HG03175 (cell line): ENCODE data around the gene NLRP12.
A peak's percentile ranks its signal among the peaks of the same experiment; 100 is the strongest.
"Not testable (repeated sequence)": the region's sequence is repeated elsewhere in the genome, so short reads cannot be mapped to it uniquely, and the experiment has no call there.

ENCODE experiments used
- ATAC-seq: cut with Tn5 transposase; IDR thresholded peaks from one replicate; pipeline ENCODE4 v1.9.1; 2021; ENCODE audit warnings: mild to moderate bottlenecking, moderate library complexity; ENCODE audit not compliant: unreplicated experiment

Gene NLRP12

GRCh38 chr19:53840241-53840640, 16.1 kb upstream of the NLRP12 start:
- ATAC-seq, result not testable (repeated sequence)

DNA sequence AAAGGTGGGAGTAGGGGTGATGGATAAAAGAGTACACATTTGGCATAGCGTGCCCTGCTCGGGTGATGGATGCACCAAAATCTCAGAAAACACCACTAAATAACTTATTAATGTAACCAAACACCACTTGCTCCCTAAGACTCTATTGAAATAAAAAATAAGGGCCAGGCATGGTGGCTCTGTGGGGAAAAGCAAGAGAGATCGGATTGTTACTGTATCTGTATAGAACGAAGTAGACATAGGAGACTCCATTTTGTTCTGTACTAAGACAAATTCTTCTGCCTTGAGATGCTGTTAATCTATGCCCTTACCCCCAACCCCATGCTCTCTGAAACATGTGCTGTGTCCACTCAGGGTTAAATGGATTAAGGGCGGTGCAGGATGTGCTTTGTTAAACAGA, 14.3 kb upstream of the NLRP12 start:
- ATAC-seq, result not testable (repeated sequence)

- ATAC-seq, result not testable (repeated sequence)
Observed at GRCh38 chr19:53832861-53833260, 8.7 kb upstream of the NLRP12 start.

DNA sequence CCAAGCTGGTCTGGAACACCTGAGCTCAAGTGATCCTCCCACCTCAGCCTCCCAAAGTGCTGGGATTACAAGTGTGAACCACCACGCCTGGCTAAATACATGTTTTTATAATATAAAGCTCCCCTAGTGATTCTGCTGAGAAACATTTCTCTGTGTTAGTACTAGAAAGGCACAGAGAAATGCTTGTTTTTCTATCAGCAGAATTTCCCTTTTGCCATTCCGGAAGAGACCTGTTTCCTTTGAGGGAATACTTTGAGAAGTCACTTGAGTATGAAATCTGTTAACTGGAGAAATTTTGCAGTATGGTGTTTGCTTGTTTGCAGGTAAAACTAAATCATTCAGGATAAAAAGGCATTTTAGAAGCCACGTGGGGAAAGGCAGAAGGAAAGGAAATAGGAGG, 4.4 kb upstream of the NLRP12 start:
- no peak for ATAC-seq

DNA sequence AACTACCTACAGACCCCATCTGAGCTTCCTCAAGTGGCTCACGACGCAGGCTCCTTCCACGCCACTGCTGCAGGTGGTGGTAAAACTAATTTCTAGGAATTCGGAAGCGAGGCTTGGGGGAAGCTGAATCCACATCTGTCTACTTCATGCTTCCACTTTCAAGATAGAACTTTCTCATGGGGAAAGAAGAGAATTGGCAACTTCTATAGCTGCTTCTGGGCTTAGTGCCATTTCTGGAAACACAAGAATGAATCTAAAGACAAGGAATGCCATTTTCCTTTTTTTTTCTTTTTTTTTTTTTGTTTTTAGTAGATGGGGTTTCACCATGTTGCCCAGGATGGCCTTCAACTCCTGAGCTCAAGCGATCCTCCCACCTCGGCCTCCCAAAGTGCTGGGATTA, 2.8 kb upstream of the NLRP12 start:
- ATAC-seq, result no peak

DNA sequence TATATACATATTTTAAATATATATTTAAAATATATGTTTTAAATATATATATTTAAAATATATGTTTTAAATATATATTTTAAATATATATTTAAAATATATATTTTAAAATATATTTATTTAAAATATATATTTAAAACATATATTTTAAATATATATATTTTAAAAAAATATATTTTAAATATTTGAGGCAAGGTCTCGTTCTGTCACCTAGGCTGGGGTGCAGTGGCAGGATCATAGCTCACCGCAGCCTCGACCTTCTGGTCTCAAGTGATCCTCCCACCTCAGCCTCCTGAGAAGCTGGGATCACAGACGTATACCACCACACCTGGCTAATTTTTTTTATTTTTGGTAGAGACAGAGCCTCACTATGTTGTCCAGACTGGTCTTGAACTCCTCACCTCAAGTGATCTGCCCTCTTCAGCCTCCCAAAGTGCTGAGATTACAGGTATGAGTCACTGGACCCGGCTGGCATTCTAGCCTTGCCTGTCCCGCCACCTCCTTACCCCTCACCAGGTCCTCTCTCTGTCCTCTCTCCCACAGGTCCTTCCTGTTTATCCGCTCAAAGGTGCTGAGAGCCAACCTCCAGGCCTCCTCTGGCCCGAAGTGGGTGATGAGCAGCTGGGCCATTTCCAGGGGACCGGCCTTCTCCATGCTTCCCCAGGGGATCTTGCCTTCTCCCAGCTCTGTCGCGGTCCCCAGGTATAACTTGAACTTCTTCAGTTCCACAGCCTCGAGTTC, 564 bp downstream of the NLRP12 start:
- no peak for ATAC-seq

GRCh38 chr19:53819861-53820260, 4.3 kb downstream of the NLRP12 start:
- no peak for ATAC-seq

DNA sequence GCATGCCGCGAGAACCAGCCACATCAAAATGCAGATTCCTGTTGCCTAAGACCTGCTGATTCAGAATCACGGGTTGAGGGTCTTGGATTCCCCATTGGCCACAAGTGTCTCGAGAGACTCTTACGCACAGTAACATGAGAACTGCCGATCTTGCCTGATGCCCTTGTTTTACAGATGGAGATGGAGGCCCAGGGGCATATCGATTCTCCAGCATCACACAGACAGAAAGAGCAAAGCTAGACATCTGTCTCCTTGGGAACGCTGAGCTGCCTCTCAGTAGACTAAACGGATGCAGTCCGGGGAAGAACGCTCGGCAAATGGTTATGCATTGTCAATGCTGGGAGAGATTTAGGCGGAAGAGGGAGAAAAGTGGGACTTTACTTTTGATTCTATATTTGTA, 5.4 kb downstream of the NLRP12 start:
- ATAC-seq, result no peak

GRCh38 chr19:53813996-53814395, 10.1 kb downstream of the NLRP12 start:
- no peak for ATAC-seq

- no peak for ATAC-seq
Observed at GRCh38 chr19:53812335-53812734, 11.8 kb downstream of the NLRP12 start.

DNA sequence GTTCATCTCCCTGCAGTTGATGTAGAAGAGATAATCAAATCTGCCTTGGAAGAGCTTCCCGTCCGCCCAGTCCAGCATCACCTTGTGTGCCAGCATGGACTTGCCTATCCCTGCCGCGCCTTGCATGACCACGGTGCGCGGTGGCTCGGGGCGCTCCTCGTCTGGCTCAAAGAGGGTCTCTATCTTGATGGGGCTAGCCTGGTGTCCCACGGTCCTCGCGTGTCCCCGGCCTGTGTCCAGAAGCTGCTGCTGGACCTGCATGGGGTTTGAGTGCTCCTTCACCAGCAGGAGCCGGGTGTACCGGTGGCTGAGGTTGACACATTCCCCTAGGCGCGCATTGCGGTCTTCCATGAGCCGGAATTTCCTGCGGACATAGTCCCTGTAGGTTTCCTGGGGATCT, 13.2 kb downstream of the NLRP12 start:
- no peak for ATAC-seq

- no peak for ATAC-seq
Observed at GRCh38 chr19:53810187-53810546, 13.9 kb downstream of the NLRP12 start.

- no peak for ATAC-seq
Observed at GRCh38 chr19:53809518-53810186, 14.5 kb downstream of the NLRP12 start.

GRCh38 chr19:53808710-53809125, 15.4 kb downstream of the NLRP12 start:
- no peak for ATAC-seq

DNA sequence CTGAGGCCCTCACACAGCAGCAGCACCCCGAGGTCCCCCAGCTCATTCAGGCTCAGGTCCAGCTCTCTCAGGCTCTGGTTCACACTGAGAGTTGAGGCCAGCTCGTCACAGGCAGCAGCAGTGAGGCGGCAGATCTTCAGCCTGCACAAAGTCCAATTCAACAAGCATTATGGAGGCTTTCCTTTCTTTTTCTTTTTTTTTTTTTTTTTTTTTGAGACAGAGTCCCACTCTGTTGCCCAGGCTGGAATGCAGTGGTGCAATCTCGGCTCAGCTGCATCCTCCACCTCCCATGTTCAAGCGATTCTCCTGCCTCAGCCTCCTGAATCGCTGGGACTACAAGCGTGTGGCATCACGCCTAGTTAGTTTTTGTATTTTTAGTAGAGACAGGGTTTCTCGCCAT, 22.9 kb downstream of the NLRP12 start:
- ATAC-seq, result no peak

GRCh38 chr19:53795019-53795418, 29.1 kb downstream of the NLRP12 start:
- no peak for ATAC-seq

DNA sequence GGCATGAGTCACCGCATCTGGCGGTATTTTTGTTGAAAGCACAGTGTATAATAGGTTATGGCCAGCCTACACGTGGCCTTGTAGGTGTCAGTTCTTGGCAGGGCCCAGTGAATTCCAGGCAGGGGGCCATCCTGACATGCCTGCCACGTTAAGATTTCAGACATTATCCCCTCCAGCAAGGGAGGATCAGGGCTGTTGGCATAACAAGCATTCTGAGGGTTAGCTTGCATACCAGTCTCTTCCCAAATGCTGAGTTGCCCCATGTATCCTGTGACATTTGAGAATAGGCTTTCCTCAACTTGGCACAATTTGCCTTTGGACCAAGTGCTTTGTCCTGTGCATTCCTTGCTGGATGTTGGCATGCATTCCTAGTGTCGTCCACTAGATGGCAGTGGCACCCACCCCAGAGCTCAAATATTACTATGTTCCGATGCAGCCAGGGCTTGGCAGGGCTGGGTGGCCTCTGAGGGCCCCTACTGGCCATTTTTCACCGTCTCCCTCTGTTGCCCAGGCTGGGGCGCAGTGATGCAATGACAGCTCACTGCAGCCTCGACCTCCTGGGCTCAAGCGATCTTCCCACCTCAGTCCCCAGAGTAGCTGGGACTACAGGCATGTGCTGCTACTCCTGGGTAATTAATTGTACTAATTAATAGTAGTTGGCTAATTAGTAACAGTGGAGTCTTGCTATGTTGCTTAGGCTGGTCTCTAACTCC, 31.2 kb downstream of the NLRP12 start:
- ATAC-seq, result peak; percentile 78

DNA sequence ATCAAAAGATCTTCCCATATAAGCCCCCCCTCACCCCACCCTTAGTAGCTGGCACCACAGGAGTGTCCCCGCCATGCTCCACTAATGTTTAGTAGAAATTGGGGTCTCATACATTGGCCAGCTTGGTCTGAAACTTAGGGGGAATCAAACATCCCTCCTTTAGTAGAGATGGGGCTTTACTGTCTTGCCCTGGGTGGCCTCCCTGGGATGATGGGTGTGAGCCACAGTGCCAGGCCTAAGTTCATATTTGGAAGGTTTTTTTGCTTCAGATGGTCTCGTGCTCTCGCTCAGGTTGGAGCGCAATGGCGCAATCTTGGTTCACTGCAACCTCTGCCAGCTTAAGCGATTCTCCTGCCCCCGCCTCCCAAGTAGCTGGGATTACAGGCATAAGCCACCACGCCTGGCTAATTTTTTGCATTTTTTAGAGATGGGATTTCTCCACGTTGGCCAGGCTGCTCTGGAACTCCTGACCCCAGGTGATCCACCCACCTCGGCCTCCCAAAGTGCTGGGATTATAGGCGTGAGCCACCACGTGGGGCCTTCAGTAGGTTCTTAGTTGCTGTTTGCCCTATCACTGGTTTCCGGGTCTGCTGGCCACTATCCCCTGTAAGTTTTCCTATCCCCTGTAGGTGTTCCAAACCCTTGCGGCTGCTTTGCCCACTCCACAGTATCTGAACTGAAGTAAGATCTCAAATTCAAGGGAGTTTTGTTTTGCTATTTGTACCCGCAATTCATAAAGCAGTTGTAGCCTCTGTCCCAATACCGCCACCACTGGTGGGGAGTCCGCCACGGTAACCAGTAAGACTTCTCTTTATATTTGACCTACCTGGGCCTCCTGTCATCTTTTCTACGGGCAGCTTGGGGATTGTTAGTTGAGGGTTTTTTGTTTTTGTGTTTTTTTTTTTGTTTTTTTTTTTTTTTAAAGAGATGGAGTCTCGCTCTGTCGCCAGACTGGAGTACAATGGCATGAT, 34.1 kb downstream of the NLRP12 start:
- no peak for ATAC-seq

DNA sequence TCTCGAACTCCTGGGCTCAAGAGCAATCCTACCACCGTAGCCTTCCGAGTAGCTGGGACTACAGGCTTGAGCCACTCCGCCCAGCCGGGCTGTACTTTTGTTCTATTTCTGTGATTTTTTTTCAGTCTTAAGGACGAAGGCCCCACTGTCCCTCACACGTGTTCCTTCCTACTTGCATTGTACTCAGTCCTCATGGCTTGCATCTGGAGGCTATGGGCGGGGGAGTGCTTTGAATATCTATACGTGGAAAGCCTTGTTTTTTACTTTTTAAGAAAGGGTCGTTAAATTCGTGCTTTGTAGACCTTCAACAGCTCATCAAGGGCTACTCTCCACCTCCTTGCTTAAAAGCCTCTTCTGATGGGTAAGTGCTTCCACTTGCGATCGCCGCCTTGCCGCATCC, 36.8 kb downstream of the NLRP12 start:
- ATAC-seq, result no peak

- ATAC-seq, result no peak
Observed at GRCh38 chr19:53786744-53787143, 37.4 kb downstream of the NLRP12 start.
